Liver (tissue), 9 donors: ENCODE data around the gene UGT2B7. TPM values are rescaled to one million over a fixed set of nuclear protein-coding genes. Genes with fewer than 3 reads are reported as not detected.

Experiments used
- DNase-seq: peaks from one replicate; pipeline ENCODE4 v3.0.0-alpha.2; 2017; ENCODE audit warnings: low spot score
- H3K27ac ChIP-seq, 2 donors: one replicate each; pipeline ENCODE4 v1.7.0; 2013; ENCODE audit warnings: inconsistent platforms in 2 of 2, low read length in 2 of 2, control low read depth in 1 of 2, low read depth in 1 of 2, mild to moderate bottlenecking in 1 of 2
- H3K27me3 ChIP-seq, 4 donors: one replicate each; pipeline versions ENCODE4 v1.6.1 to v1.7.0; 2013; ENCODE audit warnings: low read length in 3 of 4, inconsistent platforms in 1 of 4, mild to moderate bottlenecking in 1 of 4, moderate library complexity in 1 of 4; ENCODE audit not compliant: control insufficient read depth in 4 of 4, insufficient read depth in 4 of 4
- H3K36me3 ChIP-seq, 4 donors: one replicate each; pipeline versions ENCODE4 v1.6.1 to v1.7.0; 2013; ENCODE audit warnings: low read length in 3 of 4, mild to moderate bottlenecking in 3 of 4, low read depth in 1 of 4, moderate library complexity in 1 of 4; ENCODE audit not compliant: control insufficient read depth in 4 of 4, insufficient read depth in 3 of 4
- H3K4me1 ChIP-seq, 4 donors: one replicate each; pipeline versions ENCODE4 v1.6.1 to v1.7.0; 2013; ENCODE audit warnings: low read length in 3 of 4, mild to moderate bottlenecking in 3 of 4, moderate library complexity in 1 of 4; ENCODE audit not compliant: control insufficient read depth in 4 of 4, insufficient read depth in 4 of 4
- H3K4me3 ChIP-seq, 3 donors: one replicate each; pipeline versions ENCODE4 v1.6.1 to v1.7.0; 2013; ENCODE audit warnings: low read length in 3 of 3, control low read depth in 1 of 3, low read depth in 1 of 3, mild to moderate bottlenecking in 1 of 3
- H3K9ac ChIP-seq, 2 donors: one replicate each; pipeline ENCODE4 v1.7.0; 2013; ENCODE audit warnings: low read length in 2 of 2, mild to moderate bottlenecking in 2 of 2, moderate library complexity in 2 of 2, control low read depth in 1 of 2, low read depth in 1 of 2
- H3K9me3 ChIP-seq, 4 donors: one replicate each; pipeline versions ENCODE4 v1.6.1 to v1.7.0; 2013; ENCODE audit warnings: low read length in 3 of 4; ENCODE audit not compliant: control insufficient read depth in 4 of 4
- EGR1 ChIP-seq, 2 donors: IDR thresholded peaks; 2 replicates each; pipeline ENCODE4 v1.6.1; 2016 to 2018; ENCODE audit warnings: antibody characterized with exemption in 2 of 2, low read depth in 2 of 2
- FOXA1 ChIP-seq: IDR thresholded peaks from 2 replicates; pipeline ENCODE4 v1.6.1; 2016; ENCODE audit warnings: antibody characterized with exemption
- GABPA ChIP-seq, 2 donors: IDR thresholded peaks in 1 of 2; conservative IDR thresholded peaks in 1 of 2; 2 replicates each; pipeline ENCODE4 v1.6.1; 2016; ENCODE audit warnings: antibody characterized with exemption in 2 of 2, mild to moderate bottlenecking in 1 of 2, moderate library complexity in 1 of 2
- HNF4A ChIP-seq, 2 donors: conservative IDR thresholded peaks; 2 replicates each; pipeline ENCODE4 v1.6.1; 2016; ENCODE audit warnings: antibody characterized with exemption in 2 of 2, mild to moderate bottlenecking in 2 of 2
- HNF4G ChIP-seq: IDR thresholded peaks from 2 replicates; pipeline ENCODE4 v1.6.1; 2016; ENCODE audit warnings: antibody characterized with exemption
- JUND ChIP-seq, 2 donors: IDR thresholded peaks; 2 replicates each; pipeline ENCODE4 v1.6.1; 2016; ENCODE audit warnings: antibody characterized with exemption in 2 of 2
- NR2F2 ChIP-seq: IDR thresholded peaks from 2 replicates; pipeline ENCODE4 v1.6.1; 2016; ENCODE audit warnings: antibody characterized with exemption
- RAD21 ChIP-seq, 2 donors: IDR thresholded peaks; 2 replicates each; pipeline ENCODE4 v1.6.1; 2016; ENCODE audit warnings: antibody characterized with exemption in 2 of 2, mild to moderate bottlenecking in 2 of 2
- RXRA ChIP-seq, 2 donors: IDR thresholded peaks; 2 replicates each; pipeline ENCODE4 v1.6.1; 2017 to 2018; ENCODE audit warnings: antibody characterized with exemption in 2 of 2, mild to moderate bottlenecking in 1 of 2
- SP1 ChIP-seq: IDR thresholded peaks from 2 replicates; pipeline ENCODE4 v1.6.1; 2018; ENCODE audit warnings: antibody characterized with exemption, mild to moderate bottlenecking
- TAF1 ChIP-seq: conservative IDR thresholded peaks from 2 replicates; pipeline ENCODE4 v1.6.1; 2016; ENCODE audit warnings: antibody characterized with exemption, mild to moderate bottlenecking
- YY1 ChIP-seq: IDR thresholded peaks from 2 replicates; pipeline ENCODE4 v1.6.1; 2016; ENCODE audit warnings: antibody characterized with exemption, mild to moderate bottlenecking
- WGBS: extraction: QIAGEN DNeasy Blood & Tissue Kit; methylation state at CpG from one replicate; pipeline ENCODE4 v1.1.7; 2013; 5-methylcytosine and 5-hydroxymethylcytosine counted together
- polyA plus RNA-seq, 2 donors: library from polyadenylated mRNA; stranded (reverse) in 1 of 2; unstranded in 1 of 2; fragments of 200-250 nt in 1 of 2; fragments of >200 nt in 1 of 2; fragmentation: Nextera tagmentation in 1 of 2; extraction: Ambion mirVana in 1 of 2; gene quantifications; one replicate each; pipeline versions ENCODE4 v1.2.1 to v1.2.3, GENCODE V29; 2013 to 2015
- total RNA-seq, 2 donors: library from RNA; depleted of rRNA; stranded (reverse); fragments of >200 nt; gene quantifications; one replicate each; pipeline ENCODE4 v1.2.3, GENCODE V29; 2014
- TF ChIP-seq, protein P1 (sequence below): IDR thresholded peaks from 2 replicates; pipeline ENCODE4 v1.6.1; 2016; ENCODE audit warnings: antibody characterized with exemption
- TF ChIP-seq, protein P2 (sequence below): fragments of 150-350 bp; IDR thresholded peaks from 2 replicates; pipeline ENCODE4 v1.5.1; 2017; ENCODE audit warnings: improper control_type of control experiment, low read depth, low read length; ENCODE audit not compliant: missing input control
- TF ChIP-seq, protein P3 (sequence below): IDR thresholded peaks from 2 replicates; pipeline ENCODE4 v1.6.1; 2016; ENCODE audit warnings: antibody characterized with exemption
- TF ChIP-seq, protein P4 (sequence below): IDR thresholded peaks from 2 replicates; pipeline ENCODE4 v1.6.1; 2016; ENCODE audit warnings: antibody characterized with exemption, mild to moderate bottlenecking
- TF ChIP-seq, protein P5 (sequence below): IDR thresholded peaks from 2 replicates; pipeline ENCODE4 v1.6.1; 2016; ENCODE audit warnings: antibody characterized with exemption
- donor health status: healthy.
- donor health status: healthy.
- donor health status: healthy.
- donor health status: healthy.
- donor health status: healthy.

UGT2B7 gene
- total and polyA plus RNA-seq, 4 donors = 5.9 to 198 (median 164) TPM

DNA sequence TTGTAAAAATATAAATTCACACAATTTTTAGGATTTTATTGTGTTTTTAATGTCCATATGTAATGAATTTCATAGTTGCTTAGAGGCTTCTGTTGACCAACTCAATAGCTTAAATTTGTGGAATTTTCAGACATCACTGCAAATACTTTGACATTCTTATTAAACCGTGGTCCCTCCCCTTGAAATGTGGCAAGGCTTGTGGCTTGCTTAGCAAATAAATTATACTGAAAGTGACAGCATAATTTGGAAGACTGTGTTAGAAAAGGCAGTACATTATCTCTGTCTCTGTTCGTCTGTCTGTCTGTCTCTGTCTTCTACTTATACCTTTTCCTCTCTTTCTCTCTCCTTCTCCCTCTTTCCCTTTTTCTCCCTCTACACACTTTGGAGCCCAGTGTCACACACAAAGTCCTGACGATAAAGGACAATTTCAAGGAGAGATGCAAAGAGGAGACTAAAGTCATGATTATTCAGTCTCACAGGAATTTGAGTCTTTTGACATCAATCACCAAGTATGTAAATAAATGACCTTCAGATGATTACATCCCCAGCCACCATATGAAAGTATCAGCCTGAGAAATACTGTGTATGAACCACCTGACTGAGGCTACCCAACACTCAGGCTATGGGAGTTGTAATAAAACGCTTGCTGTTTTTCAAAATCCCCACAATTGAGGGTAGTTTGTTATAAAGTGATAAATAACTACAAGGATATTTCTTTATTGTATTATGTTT is 21.0 kb upstream of the UGT2B7 start (continued):
- TF ChIP-seq, protein P1, sequence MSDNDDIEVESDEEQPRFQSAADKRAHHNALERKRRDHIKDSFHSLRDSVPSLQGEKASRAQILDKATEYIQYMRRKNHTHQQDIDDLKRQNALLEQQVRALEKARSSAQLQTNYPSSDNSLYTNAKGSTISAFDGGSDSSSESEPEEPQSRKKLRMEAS = no peak

DNA sequence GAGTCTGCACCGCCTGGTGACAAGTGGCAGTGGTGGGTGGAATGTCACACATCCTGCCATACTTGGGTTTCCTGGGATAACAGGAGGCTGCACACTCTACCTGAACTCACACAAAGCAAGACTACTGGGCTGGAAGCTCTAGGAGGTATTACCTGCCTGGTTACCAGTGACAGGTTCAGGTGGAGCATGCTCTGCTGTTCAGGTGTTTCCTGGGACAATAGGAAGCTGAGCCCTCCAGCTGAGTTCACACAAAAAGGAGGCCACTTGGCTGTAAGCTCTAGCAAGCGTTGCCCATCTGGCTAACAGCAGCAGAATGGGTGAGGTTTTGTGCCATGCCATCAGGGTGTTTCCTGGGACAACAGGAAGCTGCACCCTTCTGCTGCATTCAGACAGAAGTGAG is 17.4 kb upstream of the UGT2B7 start:
- WGBS = 89% methylated on average over 2 of the region's 2 CpGs

More for the DNA sequence above, 17.4 kb upstream of the UGT2B7 start:
- no peak overlapping the region for H3K27ac ChIP-seq
- H3K4me1 ChIP-seq = peaks cover 0 to 7% (median 2%) of the 10 kb centered on the region in 4 donors
- no peaks in the 10 kb centered on the region for H3K27me3 ChIP-seq
- no peak overlapping the region for H3K9ac ChIP-seq
- H3K4me3 ChIP-seq = no peak overlapping the region
- no peaks in the 10 kb centered on the region for H3K36me3 ChIP-seq
- no peaks in the 10 kb centered on the region for H3K9me3 ChIP-seq
- TF ChIP-seq RXRA (IDR thresholded peaks at IDR 0.05) (no peak), SP1 (no peak), HNF4A (conservative IDR thresholded peaks at IDR 0.05) (no peak), YY1 (no peak), GABPA (IDR thresholded peaks at IDR 0.05 in 1 of 2, conservative IDR thresholded peaks at IDR 0.05 in 1 of 2) (no peak), FOXA1 (no peak), RAD21 (IDR thresholded peaks at IDR 0.05) (no peak), HNF4G (no peak), EGR1 (IDR thresholded peaks at IDR 0.05; ENCODE audit: low read depth in 2 of 2) (no peak), NR2F2 (no peak), JUND (IDR thresholded peaks at IDR 0.05) (no peak), TAF1 (no peak)
- TF ChIP-seq, protein P2, sequence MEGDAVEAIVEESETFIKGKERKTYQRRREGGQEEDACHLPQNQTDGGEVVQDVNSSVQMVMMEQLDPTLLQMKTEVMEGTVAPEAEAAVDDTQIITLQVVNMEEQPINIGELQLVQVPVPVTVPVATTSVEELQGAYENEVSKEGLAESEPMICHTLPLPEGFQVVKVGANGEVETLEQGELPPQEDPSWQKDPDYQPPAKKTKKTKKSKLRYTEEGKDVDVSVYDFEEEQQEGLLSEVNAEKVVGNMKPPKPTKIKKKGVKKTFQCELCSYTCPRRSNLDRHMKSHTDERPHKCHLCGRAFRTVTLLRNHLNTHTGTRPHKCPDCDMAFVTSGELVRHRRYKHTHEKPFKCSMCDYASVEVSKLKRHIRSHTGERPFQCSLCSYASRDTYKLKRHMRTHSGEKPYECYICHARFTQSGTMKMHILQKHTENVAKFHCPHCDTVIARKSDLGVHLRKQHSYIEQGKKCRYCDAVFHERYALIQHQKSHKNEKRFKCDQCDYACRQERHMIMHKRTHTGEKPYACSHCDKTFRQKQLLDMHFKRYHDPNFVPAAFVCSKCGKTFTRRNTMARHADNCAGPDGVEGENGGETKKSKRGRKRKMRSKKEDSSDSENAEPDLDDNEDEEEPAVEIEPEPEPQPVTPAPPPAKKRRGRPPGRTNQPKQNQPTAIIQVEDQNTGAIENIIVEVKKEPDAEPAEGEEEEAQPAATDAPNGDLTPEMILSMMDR = no peak
- TF ChIP-seq, protein P3, sequence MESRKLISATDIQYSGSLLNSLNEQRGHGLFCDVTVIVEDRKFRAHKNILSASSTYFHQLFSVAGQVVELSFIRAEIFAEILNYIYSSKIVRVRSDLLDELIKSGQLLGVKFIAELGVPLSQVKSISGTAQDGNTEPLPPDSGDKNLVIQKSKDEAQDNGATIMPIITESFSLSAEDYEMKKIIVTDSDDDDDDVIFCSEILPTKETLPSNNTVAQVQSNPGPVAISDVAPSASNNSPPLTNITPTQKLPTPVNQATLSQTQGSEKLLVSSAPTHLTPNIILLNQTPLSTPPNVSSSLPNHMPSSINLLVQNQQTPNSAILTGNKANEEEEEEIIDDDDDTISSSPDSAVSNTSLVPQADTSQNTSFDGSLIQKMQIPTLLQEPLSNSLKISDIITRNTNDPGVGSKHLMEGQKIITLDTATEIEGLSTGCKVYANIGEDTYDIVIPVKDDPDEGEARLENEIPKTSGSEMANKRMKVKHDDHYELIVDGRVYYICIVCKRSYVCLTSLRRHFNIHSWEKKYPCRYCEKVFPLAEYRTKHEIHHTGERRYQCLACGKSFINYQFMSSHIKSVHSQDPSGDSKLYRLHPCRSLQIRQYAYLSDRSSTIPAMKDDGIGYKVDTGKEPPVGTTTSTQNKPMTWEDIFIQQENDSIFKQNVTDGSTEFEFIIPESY = no peak
- TF ChIP-seq, protein P1 = no peak
- TF ChIP-seq, protein P4, sequence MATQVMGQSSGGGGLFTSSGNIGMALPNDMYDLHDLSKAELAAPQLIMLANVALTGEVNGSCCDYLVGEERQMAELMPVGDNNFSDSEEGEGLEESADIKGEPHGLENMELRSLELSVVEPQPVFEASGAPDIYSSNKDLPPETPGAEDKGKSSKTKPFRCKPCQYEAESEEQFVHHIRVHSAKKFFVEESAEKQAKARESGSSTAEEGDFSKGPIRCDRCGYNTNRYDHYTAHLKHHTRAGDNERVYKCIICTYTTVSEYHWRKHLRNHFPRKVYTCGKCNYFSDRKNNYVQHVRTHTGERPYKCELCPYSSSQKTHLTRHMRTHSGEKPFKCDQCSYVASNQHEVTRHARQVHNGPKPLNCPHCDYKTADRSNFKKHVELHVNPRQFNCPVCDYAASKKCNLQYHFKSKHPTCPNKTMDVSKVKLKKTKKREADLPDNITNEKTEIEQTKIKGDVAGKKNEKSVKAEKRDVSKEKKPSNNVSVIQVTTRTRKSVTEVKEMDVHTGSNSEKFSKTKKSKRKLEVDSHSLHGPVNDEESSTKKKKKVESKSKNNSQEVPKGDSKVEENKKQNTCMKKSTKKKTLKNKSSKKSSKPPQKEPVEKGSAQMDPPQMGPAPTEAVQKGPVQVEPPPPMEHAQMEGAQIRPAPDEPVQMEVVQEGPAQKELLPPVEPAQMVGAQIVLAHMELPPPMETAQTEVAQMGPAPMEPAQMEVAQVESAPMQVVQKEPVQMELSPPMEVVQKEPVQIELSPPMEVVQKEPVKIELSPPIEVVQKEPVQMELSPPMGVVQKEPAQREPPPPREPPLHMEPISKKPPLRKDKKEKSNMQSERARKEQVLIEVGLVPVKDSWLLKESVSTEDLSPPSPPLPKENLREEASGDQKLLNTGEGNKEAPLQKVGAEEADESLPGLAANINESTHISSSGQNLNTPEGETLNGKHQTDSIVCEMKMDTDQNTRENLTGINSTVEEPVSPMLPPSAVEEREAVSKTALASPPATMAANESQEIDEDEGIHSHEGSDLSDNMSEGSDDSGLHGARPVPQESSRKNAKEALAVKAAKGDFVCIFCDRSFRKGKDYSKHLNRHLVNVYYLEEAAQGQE = no peak
- TF ChIP-seq, protein P5, sequence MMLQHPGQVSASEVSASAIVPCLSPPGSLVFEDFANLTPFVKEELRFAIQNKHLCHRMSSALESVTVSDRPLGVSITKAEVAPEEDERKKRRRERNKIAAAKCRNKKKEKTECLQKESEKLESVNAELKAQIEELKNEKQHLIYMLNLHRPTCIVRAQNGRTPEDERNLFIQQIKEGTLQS = no peak
- DNase-seq = no peak
